ENCODE measurements around the gene RNF166.
A peak's percentile ranks its signal among the peaks of the same experiment; 100 is the strongest.

GRCh38 chr16:88681084-88681680 lies 25.0 kb downstream of the RNF166 start:
- TF ChIP-seq CTCF (conservative IDR thresholded peaks at IDR 0.05; ENCODE audit: low read depth, low read length) (peak; percentile 50), EZH2 (IDR thresholded peaks at IDR 0.05; ENCODE audit: borderline replicate concordance, low read depth, low read length, poor library complexity, severe bottlenecking) (no peak)
